Endodermal cell (in vitro differentiated cells): Measurements from ENCODE around the gene TFPT. TPM values are rescaled to one million over a fixed set of nuclear protein-coding genes. Genes with fewer than 3 reads are reported as not detected.

Experiments
- DNase-seq: peaks from one replicate; pipeline ENCODE4 v3.0.0-alpha.2; 2017
- H3K27ac ChIP-seq: 2 replicates; pipeline ENCODE4 v1.5.1; 2013; ENCODE audit warnings: mild to moderate bottlenecking, low read depth, low read length, moderate library complexity
- H3K27me3 ChIP-seq: 2 replicates; pipeline ENCODE4 v1.6.1; 2013; ENCODE audit warnings: mild to moderate bottlenecking, low read length, moderate library complexity; ENCODE audit not compliant: insufficient read depth, control insufficient read depth, poor library complexity, severe bottlenecking
- H3K36me3 ChIP-seq: 2 replicates; pipeline ENCODE4 v1.7.0; 2013; ENCODE audit warnings: mild to moderate bottlenecking, low read length, moderate library complexity; ENCODE audit not compliant: control insufficient read depth, insufficient read depth
- H3K4me1 ChIP-seq: one replicate; pipeline ENCODE4 v1.7.0; 2013; ENCODE audit warnings: low read length; ENCODE audit not compliant: control insufficient read depth, insufficient read depth
- H3K4me3 ChIP-seq: 2 replicates; pipeline ENCODE4 v1.5.1; 2013; ENCODE audit warnings: mild to moderate bottlenecking, low read length, moderate library complexity
- H3K9ac ChIP-seq: 2 replicates; pipeline ENCODE4 v1.6.1; 2013; ENCODE audit warnings: mild to moderate bottlenecking, low read length, moderate library complexity; ENCODE audit not compliant: poor library complexity, severe bottlenecking; ENCODE audit errors: extremely low read depth
- H3K9me3 ChIP-seq: 2 replicates; pipeline ENCODE4 v1.6.1; 2013; ENCODE audit warnings: mild to moderate bottlenecking, low read length, moderate library complexity; ENCODE audit not compliant: control insufficient read depth
- H3K27ac Mint-ChIP-seq: 2 replicates; pipeline ENCODE4 v1.8.0; 2020; ENCODE audit warnings: mixed read lengths
- H3K27me3 Mint-ChIP-seq: 2 replicates; pipeline ENCODE4 v1.8.0; 2021; ENCODE audit warnings: mild to moderate bottlenecking, mixed read lengths; ENCODE audit not compliant: insufficient read depth
- H3K36me3 Mint-ChIP-seq: 2 replicates; pipeline ENCODE4 v1.8.0; 2020; ENCODE audit warnings: low read depth, mixed read lengths
- H3K4me1 Mint-ChIP-seq: 2 replicates; pipeline ENCODE4 v1.8.0; 2020; ENCODE audit warnings: mixed read lengths
- H3K4me3 Mint-ChIP-seq: 2 replicates; pipeline ENCODE4 v1.8.0; 2020; ENCODE audit warnings: mild to moderate bottlenecking, moderate library complexity, mixed read lengths
- H3K9me3 Mint-ChIP-seq: 2 replicates; pipeline ENCODE4 v1.8.0; 2020; ENCODE audit warnings: mild to moderate bottlenecking, mixed read lengths
- WGBS, 2 experiments: methylation state at CpG; one replicate each; pipeline versions ENCODE4 v1.1.5 to v1.1.7; 2013; ENCODE audit warnings: missing lambda C conversion rate in 2 of 2, mixed read lengths in 1 of 2; ENCODE audit not compliant: insufficient coverage in 1 of 2, insufficient read length in 1 of 2; 5-methylcytosine and 5-hydroxymethylcytosine counted together
- total RNA-seq, 2 donors: library from RNA; stranded (reverse); fragmentation: NEBNext Ultra II Directional in 1 of 2; extraction: Animal tissue kit (Norgen Biotek cat#: 25700) in 1 of 2; gene quantifications; 2 replicates in 1 of 2; 3 replicates in 1 of 2; pipeline ENCODE4 v1.2.1, GENCODE V29; 2021
- TF ChIP-seq, protein P1 (sequence below): fragments of 200-600 bp; sonication (generic); conservative IDR thresholded peaks from 2 replicates; pipeline ENCODE4 v1.5.0; 2021; ENCODE audit warnings: antibody characterized with exemption, mild to moderate bottlenecking

The TFPT gene
- total RNA-seq, 2 donors from 2014 or later = 19.5 to 21.6 TPM

DNA sequence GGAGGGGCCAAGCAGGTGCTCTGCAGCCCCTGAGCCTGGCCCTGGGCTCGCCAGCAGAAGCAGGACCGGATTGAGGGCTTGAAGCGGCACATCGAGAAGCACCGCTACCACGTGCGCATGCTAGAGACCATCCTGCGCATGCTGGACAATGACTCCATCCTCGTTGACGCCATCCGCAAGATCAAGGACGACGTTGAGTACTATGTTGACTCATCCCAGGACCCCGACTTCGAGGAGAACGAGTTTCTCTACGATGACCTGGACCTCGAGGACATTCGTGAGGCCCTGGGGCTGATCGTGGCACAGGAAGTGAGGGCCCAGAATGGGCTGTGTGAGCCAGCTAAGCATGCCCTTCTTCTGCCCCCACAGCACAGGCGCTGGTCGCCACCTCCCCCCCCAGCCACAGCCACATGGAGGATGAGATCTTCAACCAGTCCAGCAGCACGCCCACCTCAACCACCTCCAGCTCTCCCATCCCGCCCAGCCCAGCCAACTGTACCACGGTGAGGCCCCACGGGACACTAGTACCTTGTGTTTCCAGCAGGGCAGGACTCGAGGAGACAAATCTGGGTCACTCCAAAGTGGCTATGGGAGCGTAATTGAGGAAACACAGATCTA lies 30.2 kb upstream of the TFPT start:
- no peaks in the 10 kb centered on the region for H3K9me3 Mint-ChIP-seq
- WGBS, 2 experiments = 94 to 95% methylated on average over 24 to 27 of the region's 28 CpGs
- Histone ChIP-seq H3K4me3 (no peak overlapping the region), H3K4me1 (no peaks in the 10 kb centered on the region), H3K9me3 (no peaks in the 10 kb centered on the region), H3K27me3 (no peaks in the 10 kb centered on the region), H3K27ac (no peak overlapping the region), H3K9ac (no peak overlapping the region), H3K36me3 (peaks cover 91% of the 10 kb centered on the region)
- no peaks in the 10 kb centered on the region for H3K27me3 Mint-ChIP-seq
- peaks cover 71% of the 10 kb centered on the region for H3K36me3 Mint-ChIP-seq
- H3K27ac Mint-ChIP-seq = no peak overlapping the region
- no peak overlapping the region for H3K4me3 Mint-ChIP-seq
- no peak for DNase-seq
- TF ChIP-seq, protein P1, sequence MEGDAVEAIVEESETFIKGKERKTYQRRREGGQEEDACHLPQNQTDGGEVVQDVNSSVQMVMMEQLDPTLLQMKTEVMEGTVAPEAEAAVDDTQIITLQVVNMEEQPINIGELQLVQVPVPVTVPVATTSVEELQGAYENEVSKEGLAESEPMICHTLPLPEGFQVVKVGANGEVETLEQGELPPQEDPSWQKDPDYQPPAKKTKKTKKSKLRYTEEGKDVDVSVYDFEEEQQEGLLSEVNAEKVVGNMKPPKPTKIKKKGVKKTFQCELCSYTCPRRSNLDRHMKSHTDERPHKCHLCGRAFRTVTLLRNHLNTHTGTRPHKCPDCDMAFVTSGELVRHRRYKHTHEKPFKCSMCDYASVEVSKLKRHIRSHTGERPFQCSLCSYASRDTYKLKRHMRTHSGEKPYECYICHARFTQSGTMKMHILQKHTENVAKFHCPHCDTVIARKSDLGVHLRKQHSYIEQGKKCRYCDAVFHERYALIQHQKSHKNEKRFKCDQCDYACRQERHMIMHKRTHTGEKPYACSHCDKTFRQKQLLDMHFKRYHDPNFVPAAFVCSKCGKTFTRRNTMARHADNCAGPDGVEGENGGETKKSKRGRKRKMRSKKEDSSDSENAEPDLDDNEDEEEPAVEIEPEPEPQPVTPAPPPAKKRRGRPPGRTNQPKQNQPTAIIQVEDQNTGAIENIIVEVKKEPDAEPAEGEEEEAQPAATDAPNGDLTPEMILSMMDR = no peak
- H3K4me1 Mint-ChIP-seq = peaks cover 7% of the 10 kb centered on the region

DNA sequence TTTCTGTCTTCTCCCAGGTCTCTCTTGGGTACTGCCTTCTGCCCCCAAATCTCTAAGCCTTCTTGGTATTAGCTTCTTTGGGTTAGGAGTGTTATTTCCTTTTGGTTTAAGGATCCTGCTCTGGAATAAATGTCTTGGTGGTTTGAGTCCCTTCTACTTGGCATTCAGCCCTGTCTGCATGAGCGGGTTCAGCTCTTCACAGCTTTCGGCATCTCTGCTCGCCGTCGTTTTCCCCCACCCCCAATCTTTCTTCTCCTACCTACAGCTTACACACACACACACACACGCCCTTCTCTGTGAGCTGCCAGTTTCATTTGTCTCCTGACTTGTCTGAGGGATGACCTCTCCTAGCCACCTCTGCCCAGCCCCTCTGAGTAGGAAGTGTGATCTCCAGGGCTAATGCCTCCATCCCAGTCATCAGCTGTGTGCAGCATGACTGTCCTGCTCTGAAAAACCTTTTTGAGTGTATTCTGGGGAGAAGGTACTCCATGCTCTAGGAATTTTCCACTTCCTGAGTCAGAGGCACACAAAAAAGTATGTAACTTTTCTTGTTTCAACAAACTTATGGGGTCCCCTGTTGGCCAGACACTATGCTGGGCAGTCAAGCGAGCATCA lies 26.8 kb upstream of the TFPT start:
- no peaks in the 10 kb centered on the region for H3K9me3 ChIP-seq
- no peak overlapping the region for H3K9ac ChIP-seq
- TF ChIP-seq, protein P1 = no peak
- WGBS, 2 experiments = 89 to 100% methylated on average over 3 to 7 of the region's 7 CpGs
- Mint-ChIP-seq H3K36me3 (peaks cover 57% of the 10 kb centered on the region), H3K27me3 (no peaks in the 10 kb centered on the region), H3K4me3 (no peak overlapping the region), H3K27ac (peak overlapping the region; percentile 35), H3K9me3 (no peaks in the 10 kb centered on the region), H3K4me1 (peaks cover 24% of the 10 kb centered on the region)
- no peak overlapping the region for H3K4me3 ChIP-seq
- H3K36me3 ChIP-seq = peaks cover 79% of the 10 kb centered on the region
- DNase-seq = no peak
- H3K27ac ChIP-seq = no peak overlapping the region
- H3K4me1 ChIP-seq = peaks cover 11% of the 10 kb centered on the region
- no peaks in the 10 kb centered on the region for H3K27me3 ChIP-seq

DNA sequence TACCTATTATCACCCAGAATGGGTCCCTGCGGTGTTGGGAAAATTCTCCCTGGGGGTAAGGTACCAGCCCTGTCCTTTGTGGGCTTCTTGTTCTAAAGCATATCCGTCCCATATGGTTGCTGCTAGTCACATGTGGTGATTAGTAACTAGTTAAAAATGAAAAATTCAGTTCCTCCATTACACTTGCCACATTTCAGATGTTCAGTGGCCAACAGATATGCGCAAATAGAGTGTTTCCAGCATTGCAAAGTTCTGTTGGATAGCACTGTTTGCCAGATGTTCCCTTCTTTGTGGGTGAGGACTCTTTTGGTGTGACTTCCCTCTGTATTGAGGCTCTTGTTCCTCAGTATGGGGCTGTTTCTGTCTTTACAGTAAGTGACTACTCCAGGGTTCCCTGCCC lies 25.9 kb upstream of the TFPT start:
- DNase-seq = no peak
- peak overlapping the region; percentile 76 for H3K27ac Mint-ChIP-seq
- H3K36me3 ChIP-seq = peaks cover 70% of the 10 kb centered on the region
- no peaks in the 10 kb centered on the region for H3K9me3 Mint-ChIP-seq
- H3K27ac ChIP-seq = no peak overlapping the region
- H3K36me3 Mint-ChIP-seq = peaks cover 48% of the 10 kb centered on the region
- TF ChIP-seq, protein P1 = no peak
- 95 to 100% methylated on average over 1 to 3 of the region's 3 CpGs for WGBS, 2 experiments
- H3K27me3 Mint-ChIP-seq = no peaks in the 10 kb centered on the region
- no peak overlapping the region for H3K9ac ChIP-seq
- peaks cover 25% of the 10 kb centered on the region for H3K4me1 Mint-ChIP-seq
- H3K27me3 ChIP-seq = no peaks in the 10 kb centered on the region
- H3K4me3 ChIP-seq = no peak overlapping the region
- H3K4me3 Mint-ChIP-seq = no peak overlapping the region
- peaks cover 11% of the 10 kb centered on the region for H3K4me1 ChIP-seq
- H3K9me3 ChIP-seq = no peaks in the 10 kb centered on the region
